Middle frontal gyrus (tissue), 1 donor: Measurements from ENCODE around the gene DPH3.

Experiments
- DNase-seq: peaks from one replicate; pipeline ENCODE4 v3.0.0-alpha.2; 2015; ENCODE audit warnings: low spot score; ENCODE audit errors: extremely low spot score

Gene DPH3

DNA sequence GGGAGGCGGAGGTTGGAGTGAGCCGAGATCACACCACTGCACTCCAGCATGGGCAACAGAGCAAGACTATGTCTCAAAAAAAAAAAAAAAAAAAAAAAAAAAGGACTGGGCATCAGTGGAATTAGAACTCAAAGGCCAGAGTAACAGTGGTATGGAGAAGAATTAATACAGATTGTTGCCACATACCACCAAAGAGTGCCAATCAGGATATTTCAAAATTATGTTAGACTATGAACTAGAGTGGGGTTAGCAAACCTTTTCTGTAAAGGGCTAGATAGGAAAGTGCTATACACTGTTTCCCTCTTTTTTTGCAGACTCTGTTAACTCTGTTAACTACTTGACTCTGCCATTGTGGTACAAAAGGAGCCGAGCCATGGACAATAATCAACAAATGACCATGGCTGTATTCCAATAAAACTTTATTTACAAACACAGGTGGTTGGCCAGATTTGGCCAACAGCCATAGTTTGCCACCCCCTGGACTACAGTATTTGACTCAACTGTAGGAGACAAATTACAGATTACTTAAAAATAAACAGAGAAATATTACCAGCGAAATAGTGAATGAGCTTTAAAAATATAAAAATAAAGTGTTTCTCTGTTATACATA is 28.6 kb downstream of the DPH3 start:
- no peak for DNase-seq

DNA sequence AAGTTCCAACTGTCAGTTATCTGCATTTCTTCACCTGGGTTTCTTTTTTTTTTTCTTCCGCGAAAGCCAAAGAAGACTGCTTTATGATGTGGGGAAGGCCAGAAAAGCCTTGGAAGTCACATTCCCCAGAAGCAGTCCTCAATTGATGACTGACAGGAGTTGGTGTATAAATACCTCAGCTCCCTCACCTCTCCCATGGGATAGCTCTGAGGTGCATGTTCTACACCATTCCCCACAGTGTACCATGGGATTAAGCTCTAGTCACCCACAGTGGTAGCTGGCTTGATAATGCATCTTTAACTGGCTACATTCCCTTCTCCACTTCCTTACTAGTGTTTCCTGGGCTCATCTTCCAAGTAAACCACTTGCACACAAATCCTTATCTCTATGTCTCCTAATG is 30.5 kb downstream of the DPH3 start:
- DNase-seq: no peak

DNA sequence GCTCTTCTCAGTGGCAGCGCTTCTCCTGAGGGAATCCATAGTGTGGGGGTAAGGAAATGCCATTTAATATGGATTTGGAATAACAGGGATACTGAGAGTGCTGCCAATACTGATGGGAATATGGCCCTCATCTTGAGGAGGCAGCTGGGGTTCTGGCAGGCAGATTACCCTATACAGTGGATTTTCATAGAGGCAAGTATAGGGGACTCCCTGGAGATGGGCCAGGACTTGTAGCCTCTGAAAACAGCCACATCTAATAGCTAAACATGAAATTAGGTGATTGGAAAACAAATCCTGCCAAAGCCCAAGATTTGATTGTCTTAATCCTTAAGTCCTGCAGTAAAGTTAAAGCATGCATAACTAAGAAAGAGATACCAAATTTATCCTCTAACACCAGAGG is 30.9 kb downstream of the DPH3 start:
- DNase-seq: no peak

DNA sequence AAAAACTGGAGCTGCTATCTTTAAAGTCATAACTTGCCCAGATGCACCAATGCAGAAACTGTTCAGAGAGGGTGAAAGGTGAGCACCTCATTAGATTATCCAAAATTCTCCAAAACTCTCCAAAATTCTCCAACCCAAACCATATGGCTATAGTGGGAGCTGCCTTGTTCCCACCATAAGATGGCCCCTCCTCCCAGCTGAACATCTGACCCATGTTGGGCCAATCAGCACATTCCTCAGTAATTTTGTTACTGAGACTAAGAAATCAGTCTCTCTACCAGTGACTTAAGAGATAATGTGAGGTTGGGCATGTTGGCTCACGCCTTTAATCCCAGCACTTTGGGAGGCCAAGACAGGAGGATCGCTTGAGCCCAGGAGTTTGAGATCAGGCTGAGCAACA is 32.8 kb downstream of the DPH3 start:
- no peak for DNase-seq

DNA sequence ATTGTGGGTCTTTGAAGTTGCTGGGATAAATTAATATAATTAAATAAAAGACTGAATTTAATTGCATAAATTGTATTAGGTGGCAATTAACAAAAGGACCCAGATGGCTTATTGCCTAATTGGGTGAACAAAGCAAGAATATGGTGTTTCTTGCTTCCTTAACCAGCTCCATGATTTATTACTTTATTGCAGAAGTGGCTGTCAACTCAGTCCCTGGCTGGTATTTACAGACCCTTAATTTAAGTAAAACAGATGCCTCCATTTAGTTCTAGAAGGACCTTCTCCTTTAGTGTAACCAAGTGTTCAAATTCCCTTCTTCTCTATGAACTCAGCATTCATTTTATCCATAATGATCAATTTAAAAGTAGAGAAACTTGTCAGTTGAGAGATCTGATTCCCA is 35.1 kb downstream of the DPH3 start:
- DNase-seq: no peak

DNA sequence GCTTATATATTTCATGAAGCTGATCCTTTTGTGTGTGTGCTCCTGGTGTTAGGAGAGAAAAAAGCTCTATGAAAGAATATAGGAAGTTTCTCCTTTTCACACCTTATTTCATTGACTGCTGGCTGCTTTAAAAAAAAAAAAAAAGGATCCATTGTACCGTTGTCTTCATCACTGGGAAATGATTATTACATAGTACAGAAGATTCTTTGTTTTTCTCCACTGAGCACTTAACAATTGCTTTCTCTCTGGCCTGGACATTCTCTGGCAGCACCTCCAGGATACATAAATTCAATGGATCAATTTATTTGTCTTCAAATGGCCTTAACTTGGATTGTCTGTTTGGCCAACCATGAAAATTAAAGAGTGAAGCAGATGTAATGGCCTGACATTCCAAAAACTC is 37.2 kb downstream of the DPH3 start:
- DNase-seq: no peak

DNA sequence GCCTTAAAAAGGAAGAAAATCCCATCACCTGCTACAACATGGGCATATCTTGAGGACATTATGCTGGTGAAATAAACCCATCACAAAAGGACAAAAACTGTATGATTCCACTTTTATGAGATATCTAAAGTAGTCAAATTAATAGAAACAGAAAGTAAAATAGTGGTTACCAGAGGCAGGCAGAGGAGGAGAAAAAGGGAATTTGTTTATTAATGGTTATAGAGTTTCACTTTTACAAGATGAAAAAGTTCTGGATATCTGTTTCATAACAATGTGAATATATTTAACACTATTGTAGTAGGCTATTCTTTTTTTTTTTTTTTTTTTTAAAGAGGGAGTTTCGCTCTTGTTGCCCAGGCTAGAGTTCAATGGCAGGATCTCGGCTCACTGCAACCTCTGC is 40.4 kb downstream of the DPH3 start:
- no peak for DNase-seq

DNA sequence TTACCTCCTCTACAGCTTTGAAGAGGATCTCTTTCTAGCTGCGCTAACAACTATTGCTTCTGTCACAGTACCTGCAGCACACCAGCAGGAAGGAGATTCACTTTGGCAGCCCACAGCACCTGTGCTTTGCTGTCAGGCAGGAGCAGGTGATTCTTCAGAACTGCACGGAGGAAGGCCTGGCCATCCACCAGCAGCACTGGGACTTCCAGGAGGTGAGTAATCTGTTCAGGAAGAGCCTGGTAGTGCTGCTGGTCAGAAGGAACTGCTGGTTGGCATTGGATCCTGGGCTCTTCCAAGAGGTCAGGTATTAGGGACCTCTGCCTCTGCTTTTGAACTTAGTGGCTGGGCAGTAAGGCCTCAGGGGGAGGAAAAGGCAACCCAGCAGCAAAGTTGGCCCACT is 42.2 kb downstream of the DPH3 start:
- no peak for DNase-seq

DNA sequence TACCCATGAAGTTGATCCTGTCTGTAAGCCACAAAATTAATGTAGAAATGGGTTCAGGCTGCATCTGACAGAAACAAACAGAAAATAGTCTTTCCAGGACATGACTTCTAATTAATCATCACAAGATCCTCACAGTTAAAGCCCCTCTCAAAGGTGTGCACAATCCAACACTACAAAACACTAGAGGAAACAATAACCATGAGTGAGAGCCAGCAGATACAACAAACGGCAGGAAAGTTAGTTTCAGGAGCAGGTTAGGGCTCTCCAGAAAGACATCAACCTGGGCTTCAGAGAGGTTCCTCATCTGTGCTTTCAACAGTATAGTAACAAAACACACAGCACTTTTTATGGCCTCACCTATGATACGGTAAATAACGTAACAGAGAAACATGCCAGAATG is 42.8 kb downstream of the DPH3 start:
- DNase-seq: no peak

DNA sequence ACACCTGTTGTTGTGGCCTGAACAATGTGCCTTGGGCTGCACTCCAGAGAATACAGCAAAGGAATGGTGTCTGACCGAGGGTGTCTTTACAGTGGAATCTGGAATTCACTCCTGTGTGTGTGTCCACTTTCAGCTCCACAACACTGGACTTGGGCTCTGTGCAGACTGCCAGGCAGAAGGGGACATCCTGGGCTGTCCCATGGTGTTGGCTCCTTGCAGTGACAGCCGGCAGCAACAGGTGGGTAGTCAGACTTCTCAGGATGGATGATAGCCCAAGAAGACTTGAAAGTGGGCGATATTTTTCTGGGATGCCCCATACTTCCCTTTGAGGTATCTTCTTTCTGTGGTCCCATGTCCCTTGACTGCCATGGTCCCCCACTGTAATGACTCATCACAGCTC is 45.0 kb downstream of the DPH3 start:
- DNase-seq: no peak

DNA sequence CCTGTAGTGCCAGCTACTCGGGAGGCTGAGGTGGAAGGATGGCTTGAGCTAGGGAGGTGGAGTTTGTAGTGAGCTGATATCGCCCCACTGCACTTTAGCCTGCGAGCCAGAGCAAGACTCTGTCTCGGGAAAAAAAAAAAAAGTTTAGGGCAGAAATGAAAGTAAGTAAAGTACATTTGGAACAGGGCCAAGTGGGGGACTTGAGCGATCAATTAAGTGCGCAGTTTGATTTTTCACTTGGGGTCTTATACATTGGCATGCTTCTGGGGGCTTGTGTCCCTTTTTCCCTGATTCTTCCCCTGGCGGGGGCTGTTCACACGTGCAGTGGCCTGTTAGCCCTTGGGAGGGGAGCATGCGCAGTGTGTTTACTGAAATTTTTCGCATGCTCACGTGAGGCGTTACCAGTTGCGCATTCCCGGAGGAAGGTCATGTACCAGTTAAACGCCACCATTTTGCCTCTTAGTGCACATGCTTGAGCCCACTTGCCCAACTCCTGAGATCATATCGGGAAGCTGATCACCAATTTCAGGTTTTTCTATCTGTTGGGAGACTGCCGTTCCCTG is 48.3 kb downstream of the DPH3 start:
- DNase-seq: no peak

DNA sequence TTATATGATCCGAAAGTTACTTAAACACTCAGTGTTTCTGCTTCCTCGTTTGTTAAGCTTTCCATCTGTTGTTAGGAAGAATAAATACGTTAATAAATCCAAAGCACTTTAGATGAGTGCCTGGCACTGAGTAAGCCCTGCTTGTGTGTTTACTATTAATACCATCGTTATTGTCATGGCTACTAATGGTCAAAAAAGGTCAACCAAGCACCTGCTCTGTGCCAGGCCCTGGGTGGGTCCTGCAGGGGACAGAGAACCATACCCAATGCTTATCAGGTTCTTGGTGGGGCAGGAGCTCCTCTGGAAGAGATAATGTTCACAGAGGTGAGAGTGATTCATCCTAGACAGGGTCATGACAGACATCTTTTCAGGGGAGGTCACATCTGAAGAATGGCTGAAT is 50.4 kb downstream of the DPH3 start:
- no peak for DNase-seq

DNA sequence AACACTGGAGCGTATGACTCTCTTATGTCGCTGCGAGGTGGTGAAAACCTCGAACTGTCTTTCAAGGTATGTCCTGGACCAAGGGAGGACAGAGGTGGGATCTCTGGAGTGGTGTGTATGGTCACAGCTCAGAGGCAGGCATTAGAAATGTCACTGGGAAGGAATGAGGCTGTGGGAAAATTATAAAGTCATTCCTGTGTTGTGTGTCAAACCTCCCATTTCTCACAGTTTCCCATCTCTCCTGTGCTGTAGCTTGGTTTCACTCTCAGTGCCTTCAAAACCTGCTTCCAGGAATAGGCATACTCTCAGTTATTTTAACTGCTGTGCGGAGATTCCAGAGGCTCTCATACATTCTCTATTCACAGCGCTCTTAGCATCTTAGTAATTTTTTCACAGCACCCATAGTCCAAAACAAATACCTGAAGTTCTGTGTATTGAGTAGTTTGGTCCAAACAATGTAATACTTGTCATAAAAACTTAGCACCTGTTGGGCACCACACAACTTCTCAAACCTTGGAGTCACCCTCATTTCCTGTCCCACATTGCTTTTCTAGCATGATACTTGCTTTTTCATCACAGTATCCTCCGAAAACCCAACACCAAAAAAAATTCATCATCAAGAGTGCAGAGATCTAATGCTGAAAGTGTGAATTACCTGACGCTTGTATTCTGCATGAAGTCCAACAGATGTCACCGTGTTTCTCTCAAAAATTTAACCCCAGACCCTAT is 53.4 kb downstream of the DPH3 start:
- DNase-seq: no peak
